K562 (cell line): Measurements from ENCODE around the gene TMC6. TPM values are rescaled to one million over a fixed set of nuclear protein-coding genes. Genes with fewer than 3 reads are reported as not detected.
A peak's percentile ranks its signal among the peaks of the same experiment; 100 is the strongest.

Experiments
- BRCA1 ChIP-seq, 2 experiments: fragments of 450-650 bp in 1 of 2; sonication (generic) in 1 of 2; formaldehyde crosslinking in 1 of 2; IDR thresholded peaks; 2 replicates each; pipeline versions ENCODE4 v1.5.0 to v1.6.1; 2017 to 2020; ENCODE audit warnings: mild to moderate bottlenecking in 1 of 2, missing genetic modification reagents in 1 of 2
- CCNT2 ChIP-seq: IDR thresholded peaks from 2 replicates; pipeline ENCODE4 v1.6.1; 2011; ENCODE audit warnings: borderline replicate concordance, low read depth, mild to moderate bottlenecking, moderate library complexity, mixed read lengths, low read length; ENCODE audit not compliant: insufficient read length; ENCODE audit errors: extremely low read depth
- ETV5 ChIP-seq: sonication (generic); formaldehyde crosslinking; IDR thresholded peaks from 2 replicates; pipeline ENCODE4 v1.4.0; 2020; ENCODE audit warnings: low read depth, mild to moderate bottlenecking, missing genetic modification reagents
- HDAC2 ChIP-seq: fragments of 450-650 bp; IDR thresholded peaks from 2 replicates; pipeline ENCODE4 v1.6.1; 2016; ENCODE audit warnings: mild to moderate bottlenecking
- KDM1A ChIP-seq, 2 experiments: fragments of 450-650 bp; IDR thresholded peaks; 2 replicates each; pipeline ENCODE4 v1.6.1; 2016; ENCODE audit warnings: mild to moderate bottlenecking in 2 of 2
- MEIS2 ChIP-seq: fragments of 450-650 bp; IDR thresholded peaks from 2 replicates; pipeline ENCODE4 v1.6.1; 2014; ENCODE audit warnings: mild to moderate bottlenecking; ENCODE audit not compliant: partially characterized antibody
- MYC ChIP-seq, 2 experiments: fragments of 250-450 bp in 1 of 2; sonication (Bioruptor Pico) in 1 of 2; IDR thresholded peaks; 2 replicates each; pipeline versions ENCODE4 v1.5.1 to v1.6.1; 2012 to 2021; ENCODE audit warnings: low read depth in 2 of 2, borderline replicate concordance in 1 of 2, improper control_type of control experiment in 1 of 2, low read length in 1 of 2, mild to moderate bottlenecking in 1 of 2, moderate library complexity in 1 of 2
- MYNN ChIP-seq, 2 experiments: sonication (generic); formaldehyde crosslinking in 1 of 2; IDR thresholded peaks; 2 replicates each; pipeline versions ENCODE4 v1.5.0 to v1.6.1; 2016 to 2020; ENCODE audit warnings: antibody characterized with exemption in 1 of 2, missing genetic modification reagents in 1 of 2
- NFYB ChIP-seq: IDR thresholded peaks from 2 replicates; pipeline ENCODE4 v1.6.1; 2011; ENCODE audit warnings: mild to moderate bottlenecking, moderate library complexity; ENCODE audit not compliant: insufficient read length; ENCODE audit errors: extremely low read depth
- STAT5B ChIP-seq: fragments of 250-450 bp; sonication (Bioruptor Pico); IDR thresholded peaks from 2 replicates; pipeline ENCODE4 v1.8.0; 2021; ENCODE audit warnings: mild to moderate bottlenecking, inconsistent platforms
- ZBED1 ChIP-seq: IDR thresholded peaks from 2 replicates; pipeline ENCODE4 v1.6.1; 2014
- polyA plus RNA-seq, 8 experiments: library from polyadenylated mRNA; depleted of rRNA in 4 of 8; stranded (reverse) in 5 of 8; unstranded in 3 of 8; fragments of >200 nt; fragmentation: Nextera tagmentation in 2 of 8; fragmentation: Illumina TruSeq in 1 of 8; extraction: Ambion mirVana in 2 of 8; extraction: Trizol in 1 of 8; gene quantifications; 2 replicates each; pipeline versions ENCODE4 v1.2.1 to v1.2.3, GENCODE V29; 2011 to 2014; ENCODE audit warnings: inconsistent platforms in 1 of 8, missing spikeins in 1 of 8
- total RNA-seq, 7 experiments: library from RNA; depleted of rRNA in 6 of 7; stranded (reverse); fragments of >200 nt in 6 of 7; fragmentation: Illumina TruSeq in 2 of 7; extraction: Trizol in 2 of 7; gene quantifications; 2 replicates each; pipeline versions ENCODE4 v1.2.1 to v1.2.3, GENCODE V29; 2011 to 2021; ENCODE audit warnings: low replicate concordance in 1 of 7
- TF ChIP-seq, protein P1 (sequence below): conservative IDR thresholded peaks from 2 replicates; pipeline ENCODE4 v1.6.1; 2011; ENCODE audit warnings: low read depth, mild to moderate bottlenecking, low read length; ENCODE audit not compliant: control insufficient read depth
- TF ChIP-seq, protein P2 (sequence below): fragments of 450-650 bp; formaldehyde crosslinking; IDR thresholded peaks from 2 replicates; pipeline ENCODE4 v1.4.0; 2020; ENCODE audit warnings: mild to moderate bottlenecking, moderate library complexity
- TF ChIP-seq, protein P3 (sequence below), 2 experiments: fragments of 450-650 bp in 1 of 2; IDR thresholded peaks; 2 replicates each; pipeline ENCODE4 v1.6.1; 2011 to 2017; ENCODE audit warnings: low read depth in 2 of 2, antibody characterized with exemption in 1 of 2, borderline replicate concordance in 1 of 2, low read length in 1 of 2, mild to moderate bottlenecking in 1 of 2, mixed read lengths in 1 of 2; ENCODE audit not compliant: control insufficient read depth in 1 of 2
- TF ChIP-seq, protein P4 (sequence below): IDR thresholded peaks from 2 replicates; pipeline ENCODE4 v1.6.1; 2014; ENCODE audit warnings: antibody characterized with exemption
- TF ChIP-seq, protein P5 (sequence below): IDR thresholded peaks from 2 replicates; pipeline ENCODE4 v1.6.1; 2016; ENCODE audit warnings: missing genetic modification characterization, missing compliant biosample characterization

Gene TMC6
- total and polyA plus RNA-seq, 9 of the 15 experiments (the other 6 are each of a cell fraction or from before 2014, with no cell fraction given), result 4.1 to 351 (median 66.9) TPM

DNA sequence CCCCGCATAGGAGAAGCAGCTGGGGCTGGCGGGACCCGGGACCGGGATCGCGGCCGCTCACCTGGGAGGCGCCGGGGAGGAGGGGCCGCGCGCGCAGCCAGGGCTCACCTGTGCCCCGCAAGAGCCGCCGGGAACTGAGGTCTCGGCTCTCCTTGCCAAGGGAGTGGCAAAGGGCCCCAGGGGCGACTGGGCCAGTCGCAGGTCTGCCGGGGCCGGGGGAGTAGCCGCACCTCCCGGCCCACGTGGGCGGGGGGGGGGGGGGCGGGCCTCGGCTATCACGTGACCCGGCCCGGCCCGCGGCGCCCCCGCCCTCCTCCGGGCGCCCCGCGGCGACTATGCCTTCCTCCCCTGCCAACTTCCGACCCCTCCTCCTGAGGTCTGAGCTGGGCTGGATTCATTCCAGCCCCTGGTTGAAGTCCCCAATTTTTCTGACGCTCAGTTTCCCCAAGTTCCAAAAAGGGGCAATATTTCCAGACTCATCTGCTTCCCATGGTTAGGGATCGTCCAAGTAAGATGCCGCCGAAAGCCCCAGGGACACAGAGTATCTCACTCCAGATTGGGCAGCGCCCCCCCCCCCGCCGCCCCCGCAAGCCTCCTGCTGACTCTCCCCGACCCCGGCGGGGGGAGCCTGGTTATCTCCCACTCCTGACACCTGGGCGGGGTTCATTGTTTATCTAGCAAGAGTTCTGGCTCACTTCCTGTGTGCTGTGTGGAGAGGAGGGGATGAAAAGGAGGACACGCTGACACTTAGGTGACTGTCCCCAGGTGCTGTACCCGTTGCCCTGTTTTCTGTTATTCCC lies at the start of gene TMC6 (continued):
- TF ChIP-seq, protein P1, sequence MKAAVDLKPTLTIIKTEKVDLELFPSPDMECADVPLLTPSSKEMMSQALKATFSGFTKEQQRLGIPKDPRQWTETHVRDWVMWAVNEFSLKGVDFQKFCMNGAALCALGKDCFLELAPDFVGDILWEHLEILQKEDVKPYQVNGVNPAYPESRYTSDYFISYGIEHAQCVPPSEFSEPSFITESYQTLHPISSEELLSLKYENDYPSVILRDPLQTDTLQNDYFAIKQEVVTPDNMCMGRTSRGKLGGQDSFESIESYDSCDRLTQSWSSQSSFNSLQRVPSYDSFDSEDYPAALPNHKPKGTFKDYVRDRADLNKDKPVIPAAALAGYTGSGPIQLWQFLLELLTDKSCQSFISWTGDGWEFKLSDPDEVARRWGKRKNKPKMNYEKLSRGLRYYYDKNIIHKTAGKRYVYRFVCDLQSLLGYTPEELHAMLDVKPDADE, result peak; percentile 49; the same call in 1 of the 2 replicates
- no peak for TF ChIP-seq STAT5B (CRISPR knock-in tag)
- peak; percentile 76 for TF ChIP-seq MEIS2
- 0 out of 4 replicates have a peak, but pooled peaks of 1 of the 2 experiments have one; percentile 88 for TF ChIP-seq KDM1A (IDR thresholded peaks at IDR 0.05)
- 0 out of 2 replicates have a peak, but pooled peaks have one; percentile 41 for TF ChIP-seq ZBED1
- TF ChIP-seq, protein P2, sequence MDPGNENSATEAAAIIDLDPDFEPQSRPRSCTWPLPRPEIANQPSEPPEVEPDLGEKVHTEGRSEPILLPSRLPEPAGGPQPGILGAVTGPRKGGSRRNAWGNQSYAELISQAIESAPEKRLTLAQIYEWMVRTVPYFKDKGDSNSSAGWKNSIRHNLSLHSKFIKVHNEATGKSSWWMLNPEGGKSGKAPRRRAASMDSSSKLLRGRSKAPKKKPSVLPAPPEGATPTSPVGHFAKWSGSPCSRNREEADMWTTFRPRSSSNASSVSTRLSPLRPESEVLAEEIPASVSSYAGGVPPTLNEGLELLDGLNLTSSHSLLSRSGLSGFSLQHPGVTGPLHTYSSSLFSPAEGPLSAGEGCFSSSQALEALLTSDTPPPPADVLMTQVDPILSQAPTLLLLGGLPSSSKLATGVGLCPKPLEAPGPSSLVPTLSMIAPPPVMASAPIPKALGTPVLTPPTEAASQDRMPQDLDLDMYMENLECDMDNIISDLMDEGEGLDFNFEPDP (CRISPR knock-in tag), result no peak
- TF ChIP-seq, protein P3, sequence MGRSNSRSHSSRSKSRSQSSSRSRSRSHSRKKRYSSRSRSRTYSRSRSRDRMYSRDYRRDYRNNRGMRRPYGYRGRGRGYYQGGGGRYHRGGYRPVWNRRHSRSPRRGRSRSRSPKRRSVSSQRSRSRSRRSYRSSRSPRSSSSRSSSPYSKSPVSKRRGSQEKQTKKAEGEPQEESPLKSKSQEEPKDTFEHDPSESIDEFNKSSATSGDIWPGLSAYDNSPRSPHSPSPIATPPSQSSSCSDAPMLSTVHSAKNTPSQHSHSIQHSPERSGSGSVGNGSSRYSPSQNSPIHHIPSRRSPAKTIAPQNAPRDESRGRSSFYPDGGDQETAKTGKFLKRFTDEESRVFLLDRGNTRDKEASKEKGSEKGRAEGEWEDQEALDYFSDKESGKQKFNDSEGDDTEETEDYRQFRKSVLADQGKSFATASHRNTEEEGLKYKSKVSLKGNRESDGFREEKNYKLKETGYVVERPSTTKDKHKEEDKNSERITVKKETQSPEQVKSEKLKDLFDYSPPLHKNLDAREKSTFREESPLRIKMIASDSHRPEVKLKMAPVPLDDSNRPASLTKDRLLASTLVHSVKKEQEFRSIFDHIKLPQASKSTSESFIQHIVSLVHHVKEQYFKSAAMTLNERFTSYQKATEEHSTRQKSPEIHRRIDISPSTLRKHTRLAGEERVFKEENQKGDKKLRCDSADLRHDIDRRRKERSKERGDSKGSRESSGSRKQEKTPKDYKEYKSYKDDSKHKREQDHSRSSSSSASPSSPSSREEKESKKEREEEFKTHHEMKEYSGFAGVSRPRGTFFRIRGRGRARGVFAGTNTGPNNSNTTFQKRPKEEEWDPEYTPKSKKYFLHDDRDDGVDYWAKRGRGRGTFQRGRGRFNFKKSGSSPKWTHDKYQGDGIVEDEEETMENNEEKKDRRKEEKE (IDR thresholded peaks at IDR 0.05; ENCODE audit: borderline replicate concordance in 1 of 2, control insufficient read depth in 1 of 2, low read depth in 2 of 2, low read length in 1 of 2), result no peak
- TF ChIP-seq, protein P4, sequence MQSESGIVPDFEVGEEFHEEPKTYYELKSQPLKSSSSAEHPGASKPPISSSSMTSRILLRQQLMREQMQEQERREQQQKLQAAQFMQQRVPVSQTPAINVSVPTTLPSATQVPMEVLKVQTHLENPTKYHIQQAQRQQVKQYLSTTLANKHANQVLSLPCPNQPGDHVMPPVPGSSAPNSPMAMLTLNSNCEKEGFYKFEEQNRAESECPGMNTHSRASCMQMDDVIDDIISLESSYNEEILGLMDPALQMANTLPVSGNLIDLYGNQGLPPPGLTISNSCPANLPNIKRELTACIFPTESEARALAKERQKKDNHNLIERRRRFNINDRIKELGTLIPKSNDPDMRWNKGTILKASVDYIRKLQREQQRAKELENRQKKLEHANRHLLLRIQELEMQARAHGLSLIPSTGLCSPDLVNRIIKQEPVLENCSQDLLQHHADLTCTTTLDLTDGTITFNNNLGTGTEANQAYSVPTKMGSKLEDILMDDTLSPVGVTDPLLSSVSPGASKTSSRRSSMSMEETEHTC, result peak; percentile 53
- TF ChIP-seq, protein P5, sequence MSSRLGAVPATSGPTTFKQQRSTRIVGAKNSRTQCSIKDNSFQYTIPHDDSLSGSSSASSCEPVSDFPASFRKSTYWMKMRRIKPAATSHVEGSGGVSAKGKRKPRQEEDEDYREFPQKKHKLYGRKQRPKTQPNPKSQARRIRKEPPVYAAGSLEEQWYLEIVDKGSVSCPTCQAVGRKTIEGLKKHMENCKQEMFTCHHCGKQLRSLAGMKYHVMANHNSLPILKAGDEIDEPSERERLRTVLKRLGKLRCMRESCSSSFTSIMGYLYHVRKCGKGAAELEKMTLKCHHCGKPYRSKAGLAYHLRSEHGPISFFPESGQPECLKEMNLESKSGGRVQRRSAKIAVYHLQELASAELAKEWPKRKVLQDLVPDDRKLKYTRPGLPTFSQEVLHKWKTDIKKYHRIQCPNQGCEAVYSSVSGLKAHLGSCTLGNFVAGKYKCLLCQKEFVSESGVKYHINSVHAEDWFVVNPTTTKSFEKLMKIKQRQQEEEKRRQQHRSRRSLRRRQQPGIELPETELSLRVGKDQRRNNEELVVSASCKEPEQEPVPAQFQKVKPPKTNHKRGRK, result no peak
- TF ChIP-seq BRCA1 (IDR thresholded peaks at IDR 0.05), result no peak
- no peak for TF ChIP-seq BRCA1 (CRISPR knock-in tag; IDR thresholded peaks at IDR 0.05)
- peak; percentile 88 for TF ChIP-seq ETV5
- peak; percentile 75 for TF ChIP-seq MYC (IDR thresholded peaks at IDR 0.05; ENCODE audit: low read depth, low read length)
- no peak for TF ChIP-seq MYC (CRISPR knock-in tag; IDR thresholded peaks at IDR 0.05; ENCODE audit: borderline replicate concordance, low read depth)
- no peak for TF ChIP-seq NFYB
- no peak for TF ChIP-seq HDAC2
- peak; percentile 82 for TF ChIP-seq CCNT2
- TF ChIP-seq MYNN (IDR thresholded peaks at IDR 0.05), result peak; percentile 87; the same call in 1 of the 2 replicates
- TF ChIP-seq MYNN (CRISPR knock-in tag; IDR thresholded peaks at IDR 0.05), result no peak
